ENCODE results near the gene VAPA. TPM values are rescaled to one million over a fixed set of nuclear protein-coding genes. Genes with fewer than 3 reads are reported as not detected.
A peak's percentile ranks its signal among the peaks of the same experiment; 100 is the strongest.

The VAPA gene
- total RNA-seq, 1 donor, result 288 TPM

- no peak overlapping the region for H3K4me3 ChIP-seq (ENCODE audit: low read depth, low read length)
- no peak for TF ChIP-seq CTCF (IDR thresholded peaks at IDR 0.05; ENCODE audit: insufficient read depth, low read depth, low read length)
- DNase-seq (ENCODE audit: low read depth), result no peak
These were observed 68.9 kb downstream of the VAPA start for GRCh38 chr18:9982711-9983110.

- H3K4me3 ChIP-seq (ENCODE audit: low read depth, low read length), result no peak overlapping the region
- TF ChIP-seq CTCF (IDR thresholded peaks at IDR 0.05; ENCODE audit: insufficient read depth, low read depth, low read length), result no peak
- DNase-seq (ENCODE audit: low read depth), result peak; percentile 76
These were observed 70.3 kb downstream of the VAPA start for GRCh38 chr18:9984080-9984479.

GRCh38 chr18:9985641-9986040 lies 71.8 kb downstream of the VAPA start:
- TF ChIP-seq CTCF (IDR thresholded peaks at IDR 0.05; ENCODE audit: insufficient read depth, low read depth, low read length), result no peak
- H3K4me3 ChIP-seq (ENCODE audit: low read depth, low read length), result no peak overlapping the region
- no peak for DNase-seq (ENCODE audit: low read depth)

GRCh38 chr18:9986156-9986930 lies 72.5 kb downstream of the VAPA start:
- no peak overlapping the region for H3K4me3 ChIP-seq (ENCODE audit: low read depth, low read length)
- DNase-seq (ENCODE audit: low read depth), result no peak
- TF ChIP-seq CTCF (IDR thresholded peaks at IDR 0.05; ENCODE audit: insufficient read depth, low read depth, low read length), result no peak

- DNase-seq (ENCODE audit: low read depth), result no peak
- no peak overlapping the region for H3K4me3 ChIP-seq (ENCODE audit: low read depth, low read length)
- TF ChIP-seq CTCF (IDR thresholded peaks at IDR 0.05; ENCODE audit: insufficient read depth, low read depth, low read length), result no peak
These were observed 73.5 kb downstream of the VAPA start for GRCh38 chr18:9987345-9987744.

GRCh38 chr18:9987931-9988330 lies 74.1 kb downstream of the VAPA start:
- TF ChIP-seq CTCF (IDR thresholded peaks at IDR 0.05; ENCODE audit: insufficient read depth, low read depth, low read length), result no peak
- no peak overlapping the region for H3K4me3 ChIP-seq (ENCODE audit: low read depth, low read length)
- DNase-seq (ENCODE audit: low read depth), result no peak

GRCh38 chr18:9988665-9989064 lies 74.8 kb downstream of the VAPA start:
- TF ChIP-seq CTCF (IDR thresholded peaks at IDR 0.05; ENCODE audit: insufficient read depth, low read depth, low read length), result no peak
- no peak overlapping the region for H3K4me3 ChIP-seq (ENCODE audit: low read depth, low read length)
- DNase-seq (ENCODE audit: low read depth), result no peak
